H9 (cell line): ENCODE data around the gene BRD3OS. TPM values are rescaled to one million over a fixed set of nuclear protein-coding genes. Genes with fewer than 3 reads are reported as not detected.

Experiments
- DNase-seq: peaks from one replicate; pipeline ENCODE4 v3.0.0-alpha.2; 2017
- H2AFZ ChIP-seq: one replicate; pipeline ENCODE4 v1.6.1; 2013; ENCODE audit warnings: mild to moderate bottlenecking, low read length, control low read depth, moderate library complexity
- H2AK5ac ChIP-seq: 2 replicates; pipeline ENCODE4 v1.6.1; 2013; ENCODE audit warnings: low read length, control low read depth, mixed read lengths; ENCODE audit not compliant: insufficient read length
- H2BK120ac ChIP-seq: one replicate; pipeline ENCODE4 v1.6.1; 2013; ENCODE audit warnings: low read depth, mild to moderate bottlenecking, low read length, control low read depth, inconsistent platforms; ENCODE audit not compliant: poor library complexity, severe bottlenecking
- H2BK12ac ChIP-seq: 2 replicates; pipeline ENCODE4 v1.6.1; 2013; ENCODE audit warnings: low read length, control low read depth, mixed read lengths, low read depth; ENCODE audit not compliant: insufficient read length
- H2BK15ac ChIP-seq: 2 replicates; pipeline ENCODE4 v1.6.1; 2013; ENCODE audit warnings: low read depth, low read length, control low read depth
- H2BK20ac ChIP-seq: one replicate; pipeline ENCODE4 v1.6.1; 2013; ENCODE audit warnings: low read depth, mild to moderate bottlenecking, low read length, control low read depth, inconsistent platforms; ENCODE audit not compliant: poor library complexity, severe bottlenecking
- H2BK5ac ChIP-seq: 2 replicates; pipeline ENCODE4 v1.6.1; 2013; ENCODE audit warnings: low read length, control low read depth, mixed read lengths; ENCODE audit not compliant: insufficient read length
- H3K14ac ChIP-seq: 2 replicates; pipeline ENCODE4 v1.6.1; 2013; ENCODE audit warnings: low read length, control low read depth; ENCODE audit not compliant: insufficient read depth
- H3K18ac ChIP-seq: 2 replicates; pipeline ENCODE4 v1.6.1; 2013; ENCODE audit warnings: low read depth, mild to moderate bottlenecking, mixed read lengths, low read length, control low read depth; ENCODE audit not compliant: insufficient read length
- H3K23ac ChIP-seq: 2 replicates; pipeline ENCODE4 v1.6.1; 2013; ENCODE audit warnings: low read length, control low read depth, mixed read lengths, low read depth; ENCODE audit not compliant: insufficient read length
- H3K23me2 ChIP-seq: 2 replicates; pipeline ENCODE4 v1.6.1; 2013; ENCODE audit warnings: low read depth, mild to moderate bottlenecking, mixed read lengths, low read length, control low read depth; ENCODE audit not compliant: insufficient read length, poor library complexity, severe bottlenecking
- H3K27ac ChIP-seq: 2 replicates; pipeline ENCODE4 v1.5.1; 2013; ENCODE audit warnings: low read length, control low read depth, mixed read lengths, low read depth; ENCODE audit not compliant: insufficient read length
- H3K27me3 ChIP-seq: 2 replicates; pipeline ENCODE4 v1.6.1; 2013; ENCODE audit warnings: low read length, control low read depth, inconsistent platforms; ENCODE audit not compliant: insufficient read depth
- H3K4ac ChIP-seq: 2 replicates; pipeline ENCODE4 v1.6.1; 2013; ENCODE audit warnings: low read depth, mild to moderate bottlenecking, control low read depth, inconsistent platforms, low read length, moderate library complexity
- H3K4me1 ChIP-seq: 2 replicates; pipeline ENCODE4 v1.6.1; 2013; ENCODE audit warnings: low read length, control low read depth, inconsistent platforms; ENCODE audit not compliant: insufficient read depth
- H3K4me2 ChIP-seq: 2 replicates; pipeline ENCODE4 v1.6.1; 2013; ENCODE audit warnings: low read length, control low read depth, mixed read lengths; ENCODE audit not compliant: insufficient read length, insufficient read depth
- H3K56ac ChIP-seq: 2 replicates; pipeline ENCODE4 v1.6.1; 2013; ENCODE audit warnings: low read depth, mild to moderate bottlenecking, mixed read lengths, low read length, control low read depth; ENCODE audit not compliant: insufficient read length
- H3K79me1 ChIP-seq: 2 replicates; pipeline ENCODE4 v1.6.1; 2013; ENCODE audit warnings: low read depth, mild to moderate bottlenecking, moderate library complexity, low read length, control low read depth, inconsistent platforms; ENCODE audit not compliant: insufficient read depth, poor library complexity, severe bottlenecking
- H3K79me2 ChIP-seq: 2 replicates; pipeline ENCODE4 v1.6.1; 2013; ENCODE audit warnings: low read length, control low read depth, inconsistent platforms; ENCODE audit not compliant: insufficient read depth
- H3K9ac ChIP-seq: 2 replicates; pipeline ENCODE4 v1.6.1; 2013; ENCODE audit warnings: low read length, control low read depth, mixed read lengths; ENCODE audit not compliant: insufficient read length; ENCODE audit errors: extremely low read depth
- H3K9me3 ChIP-seq: one replicate; pipeline ENCODE4 v1.6.1; 2013; ENCODE audit warnings: low read depth, low read length, inconsistent platforms; ENCODE audit not compliant: control insufficient read depth
- H3T11ph ChIP-seq: one replicate; pipeline ENCODE4 v1.6.1; 2013; ENCODE audit warnings: mild to moderate bottlenecking, low read length, control low read depth, inconsistent platforms
- H4K20me1 ChIP-seq: one replicate; pipeline ENCODE4 v1.6.1; 2013; ENCODE audit not compliant: control insufficient read depth, insufficient read length, insufficient read depth
- H4K5ac ChIP-seq: 2 replicates; pipeline ENCODE4 v1.6.1; 2013; ENCODE audit warnings: low read depth, mild to moderate bottlenecking, mixed read lengths, low read length, control low read depth; ENCODE audit not compliant: insufficient read length
- H4K8ac ChIP-seq: replicated peaks from 2 replicates; pipeline ENCODE4 v1.6.1; 2013; ENCODE audit warnings: low read length, control low read depth, mixed read lengths, low read depth; ENCODE audit not compliant: insufficient read length
- H4K91ac ChIP-seq: 2 replicates; pipeline ENCODE4 v1.6.1; 2013; ENCODE audit warnings: low read depth, mild to moderate bottlenecking, moderate library complexity, mixed read lengths, low read length, control low read depth; ENCODE audit not compliant: insufficient read length
- H3K27ac Mint-ChIP-seq, 3 experiments: 2 replicates in 2 of 3; 3 replicates in 1 of 3; pipeline ENCODE4 v1.8.0; 2020 to 2021; ENCODE audit warnings: mixed read lengths in 3 of 3, mild to moderate bottlenecking in 1 of 3, moderate library complexity in 1 of 3
- H3K27me3 Mint-ChIP-seq: 2 replicates; pipeline ENCODE4 v1.8.0; 2021; ENCODE audit warnings: low read depth, mild to moderate bottlenecking, moderate library complexity, mixed read lengths
- H3K36me3 Mint-ChIP-seq, 3 experiments: 2 replicates in 2 of 3; 3 replicates in 1 of 3; pipeline ENCODE4 v1.8.0; 2020 to 2021; ENCODE audit warnings: low read depth in 3 of 3, mixed read lengths in 3 of 3; ENCODE audit not compliant: insufficient read depth in 1 of 3
- H3K4me1 Mint-ChIP-seq, 2 experiments: 2 replicates each; pipeline ENCODE4 v1.8.0; 2020; ENCODE audit warnings: mixed read lengths in 2 of 2
- H3K4me3 Mint-ChIP-seq, 2 experiments: 2 replicates in 1 of 2; 3 replicates in 1 of 2; pipeline ENCODE4 v1.8.0; 2020 to 2021; ENCODE audit warnings: mild to moderate bottlenecking in 2 of 2, mixed read lengths in 2 of 2, moderate library complexity in 1 of 2
- H3K9me3 Mint-ChIP-seq, 2 experiments: 2 replicates in 1 of 2; 3 replicates in 1 of 2; pipeline ENCODE4 v1.8.0; 2020; ENCODE audit warnings: mild to moderate bottlenecking in 2 of 2, mixed read lengths in 2 of 2, moderate library complexity in 1 of 2
- CTCF ChIP-seq: fragments of 200-600 bp; sonication (generic); conservative IDR thresholded peaks from 3 replicates; pipeline ENCODE4 v1.8.0; 2021; ENCODE audit warnings: antibody characterized with exemption, mild to moderate bottlenecking
- WGBS: extraction: QIAGEN DNeasy Blood & Tissue Kit; methylation state at CpG from one replicate; pipeline ENCODE4 v1.1.7; 2013; ENCODE audit warnings: missing lambda C conversion rate, low lambda C conversion rate, mixed read lengths; ENCODE audit not compliant: insufficient read length; ENCODE audit errors: extremely low coverage; 5-methylcytosine and 5-hydroxymethylcytosine counted together
- total RNA-seq: library from RNA; stranded (reverse); gene quantifications from 2 replicates; pipeline ENCODE4 v1.2.1, GENCODE V29; 2021

The BRD3OS gene
- total RNA-seq, 1 experiment from 2014 or later: 16.4 TPM

GRCh38 chr9:133979921-133980863 lies 45.1 kb upstream of the BRD3OS start:
- WGBS: no CpG with 5 or more reads among the region's 22 CpGs

More at GRCh38 chr9:133979921-133980863, 45.1 kb upstream of the BRD3OS start:
- H3K36me3 Mint-ChIP-seq: peaks cover 0 to 5% (median 5%) of the 10 kb centered on the region in 3 experiments; a peak in 4 of 7 replicates
- Histone ChIP-seq H2BK15ac (no peak overlapping the region), H3K79me2 (peaks cover 30% of the 10 kb centered on the region; the same call in 1 of the 2 replicates), H4K5ac (no peak overlapping the region), H3K14ac (no peak overlapping the region; the same call in 1 of the 2 replicates), H2AK5ac (no peak overlapping the region), H3K56ac (no peak overlapping the region), H3T11ph (no peak overlapping the region), H4K91ac (no peak overlapping the region), H3K9ac (no peak overlapping the region), H3K4me2 (no peak overlapping the region), H3K27ac (no peak overlapping the region), H3K4me1 (no peaks in the 10 kb centered on the region), H2BK5ac (peak overlapping the region; percentile 46), H3K23ac (no peak overlapping the region), H3K79me1 (peaks cover 4% of the 10 kb centered on the region), H4K20me1 (no peaks in the 10 kb centered on the region), H3K27me3 (no peaks in the 10 kb centered on the region), H2BK120ac (no peak overlapping the region), H3K23me2 (no peaks in the 10 kb centered on the region), H3K4ac (no peak overlapping the region), H4K8ac (no peak overlapping the region), H2AFZ (no peak overlapping the region), H3K18ac (no peak overlapping the region), H2BK12ac (no peak overlapping the region), H2BK20ac (no peak overlapping the region), H3K9me3 (no peaks in the 10 kb centered on the region)
- no peak overlapping the region; a peak in 1 of 5 replicates for H3K4me3 Mint-ChIP-seq
- no peaks in the 10 kb centered on the region; a peak in 1 of 5 replicates for H3K9me3 Mint-ChIP-seq
- no peak for TF ChIP-seq CTCF
- H3K4me1 Mint-ChIP-seq: peaks cover 33 to 38% of the 10 kb centered on the region in 2 experiments
- H3K27ac Mint-ChIP-seq: peak overlapping the region in 2 of 3 experiments; percentile 59 to 90; a peak in 4 of 7 replicates
- no peaks in the 10 kb centered on the region for H3K27me3 Mint-ChIP-seq
- no peak for DNase-seq
